SK-N-DZ (cell line): ENCODE measurements around the gene KCNAB2.

ENCODE experiments used
- DNase-seq: peaks from one replicate; pipeline ENCODE4 v3.0.0-alpha.2; 2015; ENCODE audit warnings: low spot score

Gene KCNAB2

GRCh38 chr1:6029351-6029750 lies 16.3 kb upstream of the KCNAB2 start:
- DNase-seq = no peak

GRCh38 chr1:6030132-6030531 lies 15.6 kb upstream of the KCNAB2 start:
- no peak for DNase-seq

GRCh38 chr1:6030547-6031261 lies 15.0 kb upstream of the KCNAB2 start:
- no peak for DNase-seq

- no peak for DNase-seq
Observed at GRCh38 chr1:6033124-6033523, 12.6 kb upstream of the KCNAB2 start.

GRCh38 chr1:6033986-6034749 lies 11.5 kb upstream of the KCNAB2 start:
- peak; percentile 86 for DNase-seq

- no peak for DNase-seq
Observed at GRCh38 chr1:6034750-6035096, 11.0 kb upstream of the KCNAB2 start.

- DNase-seq = no peak
Observed at GRCh38 chr1:6035303-6035702, 10.4 kb upstream of the KCNAB2 start.

GRCh38 chr1:6035719-6036118 lies 10.0 kb upstream of the KCNAB2 start:
- no peak for DNase-seq

GRCh38 chr1:6037338-6037762 lies 8.3 kb upstream of the KCNAB2 start:
- DNase-seq = peak; percentile 58

GRCh38 chr1:6038603-6039002 lies 7.1 kb upstream of the KCNAB2 start:
- DNase-seq = no peak

GRCh38 chr1:6039031-6039430 lies 6.7 kb upstream of the KCNAB2 start:
- no peak for DNase-seq

GRCh38 chr1:6040444-6040843 lies 5.2 kb upstream of the KCNAB2 start:
- no peak for DNase-seq

- no peak for DNase-seq
Observed at GRCh38 chr1:6040861-6041415, 4.8 kb upstream of the KCNAB2 start.

GRCh38 chr1:6041432-6042062 lies 4.1 kb upstream of the KCNAB2 start:
- no peak for DNase-seq

- DNase-seq = no peak
Observed at GRCh38 chr1:6043561-6043960, 2.1 kb upstream of the KCNAB2 start.

- DNase-seq = no peak
Observed at GRCh38 chr1:6044481-6045109, 1.1 kb upstream of the KCNAB2 start.

- no peak for DNase-seq
Observed at GRCh38 chr1:6045110-6045502, 582 bp upstream of the KCNAB2 start.

- DNase-seq = no peak
Observed at GRCh38 chr1:6046279-6046678, 591 bp downstream of the KCNAB2 start.

GRCh38 chr1:6048179-6048867 lies 2.6 kb downstream of the KCNAB2 start:
- DNase-seq = no peak

- DNase-seq = no peak
Observed at GRCh38 chr1:6049419-6049818, 3.7 kb downstream of the KCNAB2 start.

- DNase-seq = no peak
Observed at GRCh38 chr1:6051423-6051822, 5.7 kb downstream of the KCNAB2 start.
